ENCODE data around the gene CKS1B.

GRCh38 chr1:154994269-154994587 lies 19.7 kb downstream of the CKS1B start:
- TF ChIP-seq CTCF (IDR thresholded peaks at IDR 0.05; ENCODE audit: low read length) (no peak), EZH2 (optimal IDR thresholded peaks at IDR 0.05; ENCODE audit: low read depth, low read length) (no peak), EZH2phosphoT487 (IDR thresholded peaks at IDR 0.05; ENCODE audit: low read length) (no peak)
